GM21786 (cell line): ENCODE results near the gene WWOX.

Experiments used
- ATAC-seq: cut with Tn5 transposase; IDR thresholded peaks from one replicate; pipeline ENCODE4 v1.9.1; 2021; ENCODE audit not compliant: unreplicated experiment

WWOX gene

GRCh38 chr16:78915811-78916345 lies 816.4 kb downstream of the WWOX start:
- ATAC-seq, result no peak

- ATAC-seq, result no peak
Measured at GRCh38 chr16:78916928-78917545, 817.6 kb downstream of the WWOX start.

- no peak for ATAC-seq
Measured at GRCh38 chr16:78918805-78919305, 819.4 kb downstream of the WWOX start.

- ATAC-seq, result no peak
Measured at GRCh38 chr16:78919852-78920251, 820.4 kb downstream of the WWOX start.

- ATAC-seq, result no peak
Measured at GRCh38 chr16:78920621-78921020, 821.2 kb downstream of the WWOX start.

- no peak for ATAC-seq
Measured at GRCh38 chr16:78925083-78925767, 825.8 kb downstream of the WWOX start.

- ATAC-seq, result no peak
Measured at GRCh38 chr16:78926723-78927210, 827.3 kb downstream of the WWOX start.

GRCh38 chr16:78927766-78928165 lies 828.3 kb downstream of the WWOX start:
- no peak for ATAC-seq

GRCh38 chr16:78929841-78930240 lies 830.4 kb downstream of the WWOX start:
- ATAC-seq, result no peak

- ATAC-seq, result no peak
Measured at GRCh38 chr16:78930561-78930960, 831.1 kb downstream of the WWOX start.

- no peak for ATAC-seq
Measured at GRCh38 chr16:78931267-78931666, 831.8 kb downstream of the WWOX start.

- ATAC-seq, result no peak
Measured at GRCh38 chr16:78931678-78932077, 832.2 kb downstream of the WWOX start.

GRCh38 chr16:78932355-78932943 lies 833.0 kb downstream of the WWOX start:
- no peak for ATAC-seq

- ATAC-seq, result no peak
Measured at GRCh38 chr16:78936060-78936459, 836.6 kb downstream of the WWOX start.

- no peak for ATAC-seq
Measured at GRCh38 chr16:78939597-78939996, 840.1 kb downstream of the WWOX start.

- ATAC-seq, result no peak
Measured at GRCh38 chr16:78942625-78943245, 843.3 kb downstream of the WWOX start.

GRCh38 chr16:78945336-78945735 lies 845.9 kb downstream of the WWOX start:
- ATAC-seq, result no peak

- no peak for ATAC-seq
Measured at GRCh38 chr16:78946556-78946955, 847.1 kb downstream of the WWOX start.

- no peak for ATAC-seq
Measured at GRCh38 chr16:78950768-78951167, 851.3 kb downstream of the WWOX start.

- no peak for ATAC-seq
Measured at GRCh38 chr16:78952630-78953029, 853.2 kb downstream of the WWOX start.

GRCh38 chr16:78953526-78953925 lies 854.1 kb downstream of the WWOX start:
- no peak for ATAC-seq
